HepG2 (cell line): ENCODE results near the gene AATF. TPM values are rescaled to one million over a fixed set of nuclear protein-coding genes. Genes with fewer than 3 reads are reported as not detected.

Experiments used
- ATAC-seq: fragments of 200-7000 bp; cut with Tn5 transposase; 3 replicates; pipeline ENCODE4 v1.9.1; 2020; ENCODE audit warnings: mild to moderate bottlenecking, moderate library complexity
- BruUV-seq: library from RNA; stranded (reverse); fragments of 400-500 nt; replicated peaks from 2 replicates; lab custom pipeline; 2021; lab: Mats Ljungman, UMichigan
- CTCF ChIA-PET: fragments of 300-600 bp; formaldehyde crosslinking; extraction: SDS; loops from one replicate; lab custom pipeline; 2021; ENCODE audit warnings: low total read pairs, inconsistent platforms, low intra/inter-chr PET ratio; lab: Yijun Ruan, JAX
- POLR2A ChIA-PET: fragments of 350-600 bp; sonication (Branson Sonifier 250); formaldehyde crosslinking; loops from one replicate; lab custom pipeline; 2020; ENCODE audit warnings: antibody characterized with exemption, inconsistent platforms; lab: Yijun Ruan, JAX
- DNase-seq: peaks from one replicate; pipeline ENCODE4 v3.0.0-alpha.2; 2015; ENCODE audit warnings: low spot score
- FAIRE-seq: peaks from 3 replicates; lab custom pipeline; 2011; peaks lifted over from hg19 to GRCh38; lab: Jason Lieb, UNC
- H2AFZ ChIP-seq: one replicate; pipeline ENCODE4 v1.6.1; 2011; ENCODE audit warnings: low read length, inconsistent platforms
- H3K27ac ChIP-seq: fragments of 300-600 bp; 3 replicates; pipeline ENCODE4 v1.8.0; 2011; ENCODE audit warnings: mixed run types, mild to moderate bottlenecking, mixed read lengths, low read length, inconsistent platforms; ENCODE audit not compliant: insufficient read depth; ENCODE audit errors: extremely low read length
- H3K27me3 ChIP-seq, 2 experiments: fragments of 200-600 bp in 1 of 2; 2 replicates in 1 of 2; 3 replicates in 1 of 2; pipeline versions ENCODE4 v1.6.0 to v1.8.0; 2011; ENCODE audit warnings: low read length in 2 of 2, mild to moderate bottlenecking in 2 of 2, moderate library complexity in 2 of 2, inconsistent platforms in 1 of 2; ENCODE audit not compliant: insufficient read depth in 2 of 2, control insufficient read depth in 1 of 2
- H3K36me3 ChIP-seq, 2 experiments: fragments of 200-600 bp in 1 of 2; replicated peaks in 1 of 2; 2 replicates in 1 of 2; 3 replicates in 1 of 2; pipeline versions ENCODE4 v1.5.1 to v1.8.0; 2011; ENCODE audit warnings: low read length in 2 of 2, inconsistent platforms in 1 of 2; ENCODE audit not compliant: insufficient read depth in 2 of 2, control insufficient read depth in 1 of 2
- H3K4me1 ChIP-seq: 2 replicates; pipeline ENCODE4 v1.5.1; 2012; ENCODE audit warnings: low read length, inconsistent platforms; ENCODE audit not compliant: insufficient read depth
- H3K4me2 ChIP-seq: 2 replicates; pipeline ENCODE4 v1.6.0; 2011; ENCODE audit warnings: low read depth, low read length, inconsistent platforms
- H3K4me3 ChIP-seq, 3 experiments: fragments of 200-600 bp in 1 of 3; sonication (generic), shearing (Covaris generic) in 1 of 3; replicated peaks in 1 of 3; 2 replicates each; pipeline ENCODE4 v1.5.1; 2011 to 2016; ENCODE audit warnings: low read length in 3 of 3, inconsistent platforms in 2 of 3, low read depth in 2 of 3, mild to moderate bottlenecking in 2 of 3, control low read depth in 1 of 3, mixed read lengths in 1 of 3; ENCODE audit not compliant: insufficient read depth in 1 of 3
- H3K79me2 ChIP-seq: one replicate; pipeline ENCODE4 v1.6.1; 2011; ENCODE audit warnings: low read length, inconsistent platforms; ENCODE audit not compliant: insufficient read depth
- H3K9ac ChIP-seq: 2 replicates; pipeline ENCODE4 v1.6.0; 2011; ENCODE audit warnings: mild to moderate bottlenecking, low read depth, low read length, inconsistent platforms; ENCODE audit not compliant: insufficient read depth
- H3K9me3 ChIP-seq: 2 replicates; pipeline ENCODE4 v1.5.1; 2012; ENCODE audit warnings: mild to moderate bottlenecking, low read length
- H4K20me1 ChIP-seq: 2 replicates; pipeline ENCODE4 v1.6.0; 2011; ENCODE audit warnings: inconsistent platforms, mild to moderate bottlenecking, low read length, moderate library complexity; ENCODE audit not compliant: insufficient read depth
- EZH2 ChIP-seq: conservative IDR thresholded peaks from 2 replicates; pipeline ENCODE4 v1.6.1; 2012; ENCODE audit warnings: mild to moderate bottlenecking, low read depth, low read length, moderate library complexity
- ZNF781 ChIP-seq: sonication (generic); formaldehyde crosslinking; IDR thresholded peaks from 2 replicates; pipeline ENCODE4 v1.5.1; 2020; ENCODE audit warnings: borderline replicate concordance, mild to moderate bottlenecking, missing genetic modification reagents; ENCODE audit errors: not compliant biosample characterization
- WGBS: methylation state at CpG from one replicate; pipeline ENCODE4 v1.1.6; 2017; ENCODE audit warnings: low lambda C conversion rate; 5-methylcytosine and 5-hydroxymethylcytosine counted together
- in situ Hi-C: cut with HindIII; loops from 2 replicates; pipeline ENCODE4 v1.10.0; 2017; ENCODE audit warnings: low pct_unique_long_range_greater_than_20kb; ENCODE audit not compliant: extremely low pct_ligation_motif_present
- intact Hi-C: fragments of 100-400 bp; cut with micrococcal nuclease; formaldehyde crosslinking; loops from one replicate; pipeline ENCODE4 v1.10.0; 2022; ENCODE audit not compliant: unreplicated experiment
- polyA plus RNA-seq, 8 experiments: library from polyadenylated mRNA; depleted of rRNA in 3 of 8; stranded (reverse) in 7 of 8; unstranded in 1 of 8; fragments of >200 nt; fragmentation: Illumina TruSeq in 4 of 8; extraction: Trizol in 4 of 8; gene quantifications; 2 replicates each; pipeline versions ENCODE4 v1.2.1 to v1.2.3, GENCODE V29; 2011 to 2016; ENCODE audit warnings: low read depth in 4 of 8, missing spikeins in 1 of 8, mixed read lengths in 1 of 8; ENCODE audit not compliant: insufficient read depth in 1 of 8
- total RNA-seq, 5 experiments: library from RNA; depleted of rRNA; stranded (reverse); fragments of >200 nt; fragmentation: Illumina TruSeq; extraction: Trizol; gene quantifications; 2 replicates each; pipeline ENCODE4 v1.2.3, GENCODE V29; 2016; ENCODE audit warnings: low read depth in 1 of 5
- TF ChIP-seq, protein P1 (sequence below): sonication (generic); formaldehyde crosslinking; IDR thresholded peaks from 2 replicates; pipeline ENCODE4 v1.8.0; 2022; ENCODE audit warnings: low read depth, missing genetic modification reagents

Gene AATF
- total and polyA plus RNA-seq, 2 of the 13 experiments (the other 11 are each of a cell fraction or from before 2014, with no cell fraction given): 9.1 to 53.3 TPM

DNA sequence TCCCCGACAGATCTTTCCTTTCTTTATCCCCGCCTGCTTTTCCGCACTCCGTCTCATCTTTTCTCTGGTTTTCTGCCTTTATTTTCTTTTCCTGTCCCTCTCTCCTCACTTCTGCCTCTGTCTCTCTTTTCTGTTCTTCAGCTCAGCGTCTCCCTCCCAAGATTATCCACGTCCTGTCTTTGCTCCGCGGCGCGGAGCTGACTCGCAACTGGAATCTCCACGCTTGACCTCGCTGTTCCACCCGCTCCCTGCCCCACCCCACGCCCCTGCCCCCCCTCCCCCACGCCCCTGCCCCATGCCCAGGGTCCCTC is 16.4 kb upstream of the AATF start (continued):
- TF ChIP-seq, protein P1, sequence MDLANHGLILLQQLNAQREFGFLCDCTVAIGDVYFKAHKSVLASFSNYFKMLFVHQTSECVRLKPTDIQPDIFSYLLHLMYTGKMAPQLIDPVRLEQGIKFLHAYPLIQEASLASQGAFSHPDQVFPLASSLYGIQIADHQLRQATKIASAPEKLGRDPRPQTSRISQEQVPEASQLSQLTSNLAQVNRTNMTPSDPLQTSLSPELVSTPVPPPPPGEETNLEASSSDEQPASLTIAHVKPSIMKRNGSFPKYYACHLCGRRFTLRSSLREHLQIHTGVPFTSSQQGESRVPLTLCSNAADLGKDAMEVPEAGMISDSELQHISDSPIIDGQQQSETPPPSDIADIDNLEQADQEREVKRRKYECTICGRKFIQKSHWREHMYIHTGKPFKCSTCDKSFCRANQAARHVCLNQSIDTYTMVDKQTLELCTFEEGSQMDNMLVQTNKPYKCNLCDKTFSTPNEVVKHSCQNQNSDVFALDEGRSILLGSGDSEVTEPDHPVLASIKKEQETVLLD (CRISPR knock-in tag): no peak

DNA sequence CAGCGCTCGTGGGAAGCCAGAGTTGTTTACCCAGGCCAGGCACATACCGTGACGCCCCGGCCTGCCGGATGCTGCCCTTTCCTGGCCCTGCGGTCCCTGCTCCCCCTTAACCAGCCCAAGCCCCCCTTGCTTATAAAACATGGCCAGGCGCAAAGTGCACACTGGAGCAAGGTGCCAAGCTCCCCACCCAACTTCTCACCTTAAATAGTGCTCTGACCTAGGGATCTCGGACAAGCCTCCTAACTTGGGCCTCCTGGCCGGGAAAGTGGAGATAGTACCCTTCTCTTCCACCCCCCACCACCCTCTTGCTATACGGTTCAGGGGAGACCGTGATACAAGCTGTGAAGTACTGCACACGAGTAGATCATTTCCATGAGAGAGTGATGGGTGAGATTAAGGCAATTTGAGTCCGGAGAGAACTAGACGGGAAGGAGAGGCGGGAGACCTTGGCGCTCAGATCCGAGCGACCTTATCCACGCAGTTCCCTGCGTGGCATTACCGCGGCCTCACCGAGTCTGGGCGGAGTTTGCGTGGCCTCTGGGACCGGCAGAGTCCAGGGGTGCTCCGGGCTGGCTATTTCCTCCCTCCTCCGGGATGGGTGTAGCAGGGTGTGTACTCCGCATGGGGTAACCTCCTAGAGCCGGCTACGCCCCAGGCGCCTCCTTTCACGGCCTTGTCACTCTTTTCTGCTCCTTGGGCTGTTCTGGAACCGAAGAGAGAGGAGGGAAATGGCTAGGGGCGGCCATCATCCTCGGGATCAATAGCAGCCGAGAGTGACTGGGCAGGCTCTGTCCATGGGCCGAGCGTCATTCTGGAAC is 15.9 kb upstream of the AATF start:
- Histone ChIP-seq H3K27ac (no peak overlapping the region), H3K4me2 (no peak overlapping the region), H3K79me2 (no peaks in the 10 kb centered on the region), H3K4me3 (no peak overlapping the region), H3K4me1 (peaks cover 46% of the 10 kb centered on the region), H3K9ac (no peak overlapping the region), H4K20me1 (peaks cover 16% of the 10 kb centered on the region; the same call in 1 of the 2 replicates), H3K36me3 (no peaks in the 10 kb centered on the region), H3K9me3 (no peaks in the 10 kb centered on the region), H2AFZ (no peak overlapping the region), H3K27me3 (peaks cover 42 to 96% of the 10 kb centered on the region in 2 experiments)
- BruUV-seq: no TSS peak
- in situ Hi-C loops (no loop called here), intact Hi-C loops (no loop called here)
- CTCF ChIA-PET: no interaction called here
- TF ChIP-seq EZH2 (0 out of 2 replicates have a peak, but pooled peaks have one; percentile 30), ZNF781 (CRISPR knock-in tag) (no peak)
- ATAC-seq (no peak), FAIRE-seq (no peak), DNase-seq (no peak)
- POLR2A ChIA-PET: no interaction called here
- WGBS: 31% methylated on average over 29 of the region's 40 CpGs
